CD4-positive, CD25-positive, alpha-beta regulatory T cell (primary cell): Measurements from ENCODE around the gene CUEDC2. TPM values are rescaled to one million over a fixed set of nuclear protein-coding genes. Genes with fewer than 3 reads are reported as not detected.

ENCODE experiments used
- ATAC-seq, 2 donors: fragments of 150-1000 bp; cut with Tn5 transposase; one replicate each; pipeline ENCODE4 v1.10.0; 2021; ENCODE audit warnings: low read depth in 2 of 2, moderate number of reproducible peaks in 2 of 2, moderate library complexity in 1 of 2
- DNase-seq, 3 donors: peaks; one replicate each; pipeline versions ENCODE4 v3.0.0 to v3.0.0-alpha.2; 2012 to 2022; ENCODE audit warnings: mixed read lengths in 1 of 3
- H3K27ac ChIP-seq: one replicate; pipeline ENCODE4 v1.7.0; 2013; ENCODE audit warnings: mild to moderate bottlenecking, low read length; ENCODE audit not compliant: insufficient read depth, poor library complexity, severe bottlenecking
- H3K27me3 ChIP-seq: one replicate; pipeline ENCODE4 v1.7.0; 2013; ENCODE audit warnings: low read length; ENCODE audit not compliant: control insufficient read depth, insufficient read depth
- H3K36me3 ChIP-seq: one replicate; pipeline ENCODE4 v1.7.0; 2013; ENCODE audit warnings: mild to moderate bottlenecking, low read length, moderate library complexity; ENCODE audit not compliant: control insufficient read depth, insufficient read depth
- H3K4me1 ChIP-seq: 2 replicates; pipeline ENCODE4 v1.7.0; 2013; ENCODE audit warnings: mild to moderate bottlenecking, low read length; ENCODE audit not compliant: insufficient read depth, control insufficient read depth, poor library complexity, severe bottlenecking
- H3K4me3 ChIP-seq: one replicate; pipeline ENCODE4 v1.7.0; 2013; ENCODE audit warnings: low read depth, mild to moderate bottlenecking, low read length, moderate library complexity
- H3K9me3 ChIP-seq, 2 experiments: 1 replicate in 1 of 2; 2 replicates in 1 of 2; pipeline ENCODE4 v1.7.0; 2013; ENCODE audit warnings: low read length in 2 of 2, mild to moderate bottlenecking in 1 of 2, moderate library complexity in 1 of 2; ENCODE audit not compliant: control insufficient read depth in 2 of 2
- H3K27ac Mint-ChIP-seq, 3 donors: one replicate each; pipeline ENCODE4 v1.8.0; 2020 to 2022; ENCODE audit warnings: mild to moderate bottlenecking in 3 of 3, mixed read lengths in 3 of 3, moderate library complexity in 2 of 3
- H3K27me3 Mint-ChIP-seq: one replicate; pipeline ENCODE4 v1.8.0; 2022; ENCODE audit warnings: mild to moderate bottlenecking, mixed read lengths
- H3K36me3 Mint-ChIP-seq: one replicate; pipeline ENCODE4 v1.8.0; 2020; ENCODE audit warnings: mixed read lengths
- H3K4me1 Mint-ChIP-seq, 4 donors: one replicate each; pipeline ENCODE4 v1.8.0; 2020 to 2022; ENCODE audit warnings: mixed read lengths in 4 of 4, mild to moderate bottlenecking in 1 of 4
- H3K4me3 Mint-ChIP-seq, 4 donors: one replicate each; pipeline ENCODE4 v1.8.0; 2020 to 2022; ENCODE audit warnings: mild to moderate bottlenecking in 4 of 4, mixed read lengths in 4 of 4, moderate library complexity in 3 of 4
- H3K9me3 Mint-ChIP-seq, 7 donors: one replicate each; pipeline ENCODE4 v1.8.0; 2020 to 2022; ENCODE audit warnings: mixed read lengths in 7 of 7, mild to moderate bottlenecking in 3 of 7, moderate library complexity in 2 of 7
- polyA plus RNA-seq, 4 donors: library from polyadenylated mRNA; unstranded; fragments of 300-500 nt; fragmentation: Illumina TruSeq; gene quantifications; one replicate each; pipeline ENCODE4 v1.2.3, GENCODE V29; 2021
- total RNA-seq: library from RNA; stranded (reverse); gene quantifications from one replicate; pipeline ENCODE4 v1.2.3, GENCODE V29; 2022

CUEDC2 gene
- total RNA-seq (29.4 TPM), polyA plus RNA-seq (10 to 100 TPM; 50.8 to 60.6 (median 52.0) TPM)

GRCh38 chr10:102432162-102432950, at the start of gene CUEDC2:
Gene CUEDC2 (minus strand): TSS chr10:102432574. CDS start chr10:102425188, 7,386 bp downstream.
- peaks cover 11 to 56% (median 39%) of the 10 kb centered on the region in 4 donors for H3K4me1 Mint-ChIP-seq
- no peaks in the 10 kb centered on the region for H3K36me3 Mint-ChIP-seq
- H3K9me3 ChIP-seq = no peaks in the 10 kb centered on the region
- no peaks in the 10 kb centered on the region for H3K36me3 ChIP-seq
- ATAC-seq (peak; percentile 94), DNase-seq (peak; percentile 91 to 97 (median 93))
- H3K27ac Mint-ChIP-seq = peak within 1 kb of the TSS; percentile 90 to 91 (median 90)
- peaks cover 52% of the 10 kb centered on the region for H3K4me1 ChIP-seq
- H3K27me3 Mint-ChIP-seq = peaks cover 5% of the 10 kb centered on the region
- H3K9me3 Mint-ChIP-seq = no peaks in the 10 kb centered on the region
- peak within 1 kb of the TSS; percentile 63 for H3K27ac ChIP-seq
- H3K4me3 Mint-ChIP-seq = peak within 1 kb of the TSS; percentile 93 to 99 (median 96)
- no peaks in the 10 kb centered on the region for H3K27me3 ChIP-seq
- H3K4me3 ChIP-seq = peak within 1 kb of the TSS; percentile 80

GRCh38 chr10:102480396-102480795, 48.0 kb upstream of the CUEDC2 start:
- H3K9me3 Mint-ChIP-seq = no peaks in the 10 kb centered on the region
- peaks cover 0 to 13% (median 8%) of the 10 kb centered on the region in 4 donors for H3K4me1 Mint-ChIP-seq
- no peak for DNase-seq
- Histone ChIP-seq H3K36me3 (peaks cover 56% of the 10 kb centered on the region), H3K9me3 (no peaks in the 10 kb centered on the region), H3K27me3 (no peaks in the 10 kb centered on the region), H3K4me3 (no peak overlapping the region), H3K27ac (no peak overlapping the region), H3K4me1 (peaks cover 3% of the 10 kb centered on the region)
- H3K27me3 Mint-ChIP-seq = no peaks in the 10 kb centered on the region
- H3K36me3 Mint-ChIP-seq = peaks cover 23% of the 10 kb centered on the region
- no peak for ATAC-seq
- H3K27ac Mint-ChIP-seq = peak overlapping the region in 1 of 3 donors; percentile 85
- H3K4me3 Mint-ChIP-seq = no peak overlapping the region

GRCh38 chr10:102479651-102480050, 47.3 kb upstream of the CUEDC2 start:
- H3K36me3 ChIP-seq = peaks cover 48% of the 10 kb centered on the region
- Mint-ChIP-seq H3K27me3 (no peaks in the 10 kb centered on the region), H3K27ac (peak overlapping the region in 2 of 3 donors; percentile 5 to 85)

GRCh38 chr10:102476466-102477141, 44.2 kb upstream of the CUEDC2 start:
- peak overlapping the region; percentile 8 for H3K27ac ChIP-seq
- peaks cover 0 to 30% (median 14%) of the 10 kb centered on the region in 4 donors for H3K4me1 Mint-ChIP-seq
- H3K9me3 Mint-ChIP-seq = no peaks in the 10 kb centered on the region
- H3K36me3 Mint-ChIP-seq = peaks cover 15% of the 10 kb centered on the region
- H3K36me3 ChIP-seq = peaks cover 18% of the 10 kb centered on the region
- DNase-seq (peak in 1 of 3 donors; percentile 33), ATAC-seq (no peak)
- H3K27me3 Mint-ChIP-seq = no peaks in the 10 kb centered on the region
- peaks cover 12% of the 10 kb centered on the region for H3K4me1 ChIP-seq
- H3K4me3 Mint-ChIP-seq = no peak overlapping the region
- H3K4me3 ChIP-seq = no peak overlapping the region
- H3K27me3 ChIP-seq = no peaks in the 10 kb centered on the region
- H3K9me3 ChIP-seq = no peaks in the 10 kb centered on the region
- peak overlapping the region; percentile 54 to 91 (median 75) for H3K27ac Mint-ChIP-seq

More at GRCh38 chr10:102479651-102480050, 47.3 kb upstream of the CUEDC2 start:
- Histone ChIP-seq H3K4me1 (peaks cover 3% of the 10 kb centered on the region), H3K9me3 (no peaks in the 10 kb centered on the region), H3K27ac (no peak overlapping the region), H3K27me3 (no peaks in the 10 kb centered on the region), H3K4me3 (no peak overlapping the region)
- Mint-ChIP-seq H3K9me3 (no peaks in the 10 kb centered on the region), H3K36me3 (peaks cover 23% of the 10 kb centered on the region), H3K4me1 (peaks cover 0 to 17% (median 8%) of the 10 kb centered on the region in 4 donors), H3K4me3 (no peak overlapping the region)
- no peak for DNase-seq
- no peak for ATAC-seq

GRCh38 chr10:102475451-102476040, 43.2 kb upstream of the CUEDC2 start:
- H3K4me3 ChIP-seq = no peak overlapping the region
- Mint-ChIP-seq H3K9me3 (no peaks in the 10 kb centered on the region), H3K4me1 (peaks cover 0 to 30% (median 14%) of the 10 kb centered on the region in 4 donors), H3K27ac (peak overlapping the region in 1 of 3 donors; percentile 82), H3K36me3 (peaks cover 14% of the 10 kb centered on the region), H3K4me3 (no peak overlapping the region), H3K27me3 (no peaks in the 10 kb centered on the region)
- H3K27me3 ChIP-seq = no peaks in the 10 kb centered on the region
- peaks cover 7% of the 10 kb centered on the region for H3K36me3 ChIP-seq
- H3K9me3 ChIP-seq = no peaks in the 10 kb centered on the region
- no peak for ATAC-seq
- no peak for DNase-seq
- no peak overlapping the region for H3K27ac ChIP-seq
- H3K4me1 ChIP-seq = peaks cover 12% of the 10 kb centered on the region

- Histone ChIP-seq H3K9me3 (no peaks in the 10 kb centered on the region), H3K36me3 (no peaks in the 10 kb centered on the region), H3K27ac (no peak overlapping the region), H3K4me1 (peaks cover 10% of the 10 kb centered on the region), H3K4me3 (no peak overlapping the region), H3K27me3 (no peaks in the 10 kb centered on the region)
- ATAC-seq (peak; percentile 60 to 75), DNase-seq (peak in 2 of 3 donors; percentile 15 to 67)
- H3K4me1 Mint-ChIP-seq = peaks cover 0 to 24% (median 9%) of the 10 kb centered on the region in 4 donors
- peaks cover 3% of the 10 kb centered on the region for H3K36me3 Mint-ChIP-seq
- H3K4me3 Mint-ChIP-seq = peak overlapping the region in 3 of 4 donors; percentile 35 to 79 (median 58)
- H3K27me3 Mint-ChIP-seq = no peaks in the 10 kb centered on the region
- H3K27ac Mint-ChIP-seq = peak overlapping the region; percentile 71 to 83 (median 83)
- H3K9me3 Mint-ChIP-seq = no peaks in the 10 kb centered on the region
Measured at GRCh38 chr10:102473445-102474331, 41.3 kb upstream of the CUEDC2 start.
